HEK293 (cell line): ENCODE measurements around the gene SFSWAP.

Source experiments
- CTCF ChIA-PET: fragments of 350-600 bp; formaldehyde crosslinking; extraction: SDS; loops from one replicate; lab custom pipeline; 2021; ENCODE audit warnings: antibody characterized with exemption; lab: Yijun Ruan, JAX
- POLR2A ChIA-PET: fragments of 300-600 bp; formaldehyde crosslinking; extraction: SDS; loops from one replicate; lab custom pipeline; 2020; ENCODE audit warnings: antibody characterized with exemption, inconsistent platforms; lab: Yijun Ruan, JAX
- H3K27ac ChIP-seq: fragments of 200-500 bp; sonication (Bioruptor generic); 2 replicates; pipeline ENCODE4 v1.5.1; 2014; ENCODE audit warnings: low read depth, low read length, control low read depth, inconsistent platforms; ENCODE audit errors: extremely low read depth
- H3K36me3 ChIP-seq, 2 experiments: fragments of 200-500 bp in 1 of 2; sonication (Bioruptor generic) in 1 of 2; 1 replicate in 1 of 2; 2 replicates in 1 of 2; pipeline ENCODE4 v1.5.1; 2014 to 2017; ENCODE audit warnings: inconsistent platforms in 2 of 2, low read length in 2 of 2; ENCODE audit not compliant: control insufficient read depth in 2 of 2, insufficient read depth in 1 of 2
- H3K4me1 ChIP-seq: fragments of 200-500 bp; sonication (Bioruptor generic); 2 replicates; pipeline ENCODE4 v1.5.1; 2014; ENCODE audit warnings: mild to moderate bottlenecking, low read length, inconsistent platforms; ENCODE audit not compliant: control insufficient read depth, insufficient read depth
- H3K4me3 ChIP-seq: 2 replicates; pipeline ENCODE4 v1.5.1; 2011; ENCODE audit warnings: low read depth, mild to moderate bottlenecking, control low read depth, low read length, moderate library complexity
- H3K9me3 ChIP-seq: fragments of 200-500 bp; sonication (Bioruptor generic); 2 replicates; pipeline ENCODE4 v1.5.1; 2014; ENCODE audit warnings: low read depth, low read length, inconsistent platforms; ENCODE audit not compliant: control insufficient read depth, insufficient read depth
- MYNN ChIP-seq: fragments of 450-650 bp; formaldehyde crosslinking; IDR thresholded peaks from 2 replicates; pipeline ENCODE4 v1.5.1; 2016; ENCODE audit warnings: missing biosample characterization, missing genetic modification characterization, borderline replicate concordance
- OVOL3 ChIP-seq: fragments of 450-650 bp; formaldehyde crosslinking; IDR thresholded peaks from 2 replicates; pipeline ENCODE4 v1.5.1; 2016; ENCODE audit warnings: missing biosample characterization, missing genetic modification characterization
- ZBTB11 ChIP-seq: fragments of 450-650 bp; formaldehyde crosslinking; conservative IDR thresholded peaks from 2 replicates; pipeline ENCODE4 v1.5.1; 2016; ENCODE audit warnings: low read depth, missing biosample characterization, missing genetic modification characterization
- ZFP37 ChIP-seq: fragments of 450-650 bp; formaldehyde crosslinking; IDR thresholded peaks from 2 replicates; pipeline ENCODE4 v1.5.1; 2016; ENCODE audit warnings: missing biosample characterization, missing genetic modification characterization
- ZFP69B ChIP-seq: fragments of 450-650 bp; formaldehyde crosslinking; IDR thresholded peaks from 2 replicates; pipeline ENCODE4 v1.5.1; 2016; ENCODE audit warnings: missing biosample characterization, missing genetic modification characterization
- ZNF223 ChIP-seq: fragments of 450-650 bp; formaldehyde crosslinking; IDR thresholded peaks from 2 replicates; pipeline ENCODE4 v1.5.1; 2016; ENCODE audit warnings: missing biosample characterization, missing genetic modification characterization
- ZNF239 ChIP-seq: fragments of 450-650 bp; formaldehyde crosslinking; IDR thresholded peaks from 2 replicates; pipeline ENCODE4 v1.5.1; 2016; ENCODE audit warnings: missing biosample characterization, missing genetic modification characterization
- ZNF362 ChIP-seq: fragments of 450-650 bp; formaldehyde crosslinking; IDR thresholded peaks from 2 replicates; pipeline ENCODE4 v1.5.1; 2016; ENCODE audit warnings: missing biosample characterization, missing genetic modification characterization
- ZNF48 ChIP-seq: fragments of 450-650 bp; formaldehyde crosslinking; IDR thresholded peaks from 2 replicates; pipeline ENCODE4 v1.5.1; 2016; ENCODE audit warnings: missing biosample characterization, missing genetic modification characterization
- ZNF510 ChIP-seq: fragments of 450-650 bp; formaldehyde crosslinking; IDR thresholded peaks from 2 replicates; pipeline ENCODE4 v1.5.1; 2018; ENCODE audit warnings: mild to moderate bottlenecking, missing genetic modification characterization, missing biosample characterization; ENCODE audit not compliant: insufficient replicate concordance
- ZNF513 ChIP-seq: fragments of 450-650 bp; IDR thresholded peaks from 2 replicates; pipeline ENCODE4 v1.5.1; 2018; ENCODE audit warnings: missing biosample characterization, missing genetic modification characterization
- ZNF596 ChIP-seq: fragments of 450-650 bp; IDR thresholded peaks from 2 replicates; pipeline ENCODE4 v1.5.0; 2018; ENCODE audit warnings: missing biosample characterization, mild to moderate bottlenecking, missing genetic modification characterization, moderate library complexity
- ZNF600 ChIP-seq: fragments of 450-650 bp; formaldehyde crosslinking; IDR thresholded peaks from 2 replicates; pipeline ENCODE4 v1.5.1; 2016; ENCODE audit warnings: missing biosample characterization, missing genetic modification characterization
- ZNF610 ChIP-seq: fragments of 450-650 bp; formaldehyde crosslinking; IDR thresholded peaks from 2 replicates; pipeline ENCODE4 v1.5.1; 2016; ENCODE audit warnings: missing biosample characterization, missing genetic modification characterization, borderline replicate concordance
- ZNF623 ChIP-seq: fragments of 450-650 bp; formaldehyde crosslinking; IDR thresholded peaks from 2 replicates; pipeline ENCODE4 v1.5.1; 2016; ENCODE audit warnings: missing biosample characterization, missing genetic modification characterization
- ZNF629 ChIP-seq: fragments of 450-650 bp; formaldehyde crosslinking; IDR thresholded peaks from 2 replicates; pipeline ENCODE4 v1.5.1; 2017; ENCODE audit warnings: missing biosample characterization, missing genetic modification characterization
- ZNF660 ChIP-seq: fragments of 450-650 bp; IDR thresholded peaks from 2 replicates; pipeline ENCODE4 v1.5.1; 2018; ENCODE audit warnings: missing biosample characterization, mild to moderate bottlenecking, missing genetic modification characterization
- ZNF701 ChIP-seq: fragments of 450-650 bp; formaldehyde crosslinking; IDR thresholded peaks from 2 replicates; pipeline ENCODE4 v1.5.1; 2016; ENCODE audit warnings: missing biosample characterization, missing genetic modification characterization
- ZNF777 ChIP-seq: fragments of 450-650 bp; formaldehyde crosslinking; IDR thresholded peaks from 2 replicates; pipeline ENCODE4 v1.5.1; 2017; ENCODE audit warnings: missing biosample characterization, missing genetic modification characterization, borderline replicate concordance
- ZNF830 ChIP-seq: fragments of 450-650 bp; IDR thresholded peaks from 2 replicates; pipeline ENCODE4 v1.5.0; 2018; ENCODE audit warnings: missing biosample characterization, missing genetic modification characterization, low read depth, mild to moderate bottlenecking, moderate library complexity

SFSWAP gene

GRCh38 chr12:131847456-131847855, 136.6 kb downstream of the SFSWAP start:
- Histone ChIP-seq H3K4me3 (no peak overlapping the region), H3K36me3 (peaks cover 0 to 3% of the 10 kb centered on the region in 2 experiments; a peak in 1 of 3 replicates), H3K4me1 (no peaks in the 10 kb centered on the region), H3K9me3 (no peaks in the 10 kb centered on the region), H3K27ac (no peak overlapping the region)
- ChIA-PET CTCF (interaction anchor here (0.7 kb wide), 1 partner anchor 13 kb away, joined by 5 read pairs; no protein-coding TSS in a partner anchor), POLR2A (no interaction called here)
- TF ChIP-seq ZFP69B (no peak), ZNF223 (tag by site-specific recombination) (no peak), MYNN (no peak), ZNF610 (tag by site-specific recombination) (no peak), ZNF510 (tag by site-specific recombination) (no peak), ZNF777 (tag by site-specific recombination) (no peak), ZNF600 (tag by site-specific recombination) (0 out of 2 replicates have a peak, but pooled peaks have one; percentile 25)

- H3K36me3 ChIP-seq: peaks cover 0 to 3% of the 10 kb centered on the region in 2 experiments; a peak in 1 of 3 replicates
- no peaks in the 10 kb centered on the region for H3K9me3 ChIP-seq
- no peak for TF ChIP-seq ZNF623 (tag by site-specific recombination)
- no peak for TF ChIP-seq ZNF629
- no peak for TF ChIP-seq ZNF660
- no peak for TF ChIP-seq ZBTB11 (tag by site-specific recombination)
- no peak for TF ChIP-seq ZNF362 (tag by site-specific recombination)
- TF ChIP-seq ZNF701 (tag by site-specific recombination): no peak
- no peak for TF ChIP-seq ZNF48 (tag by site-specific recombination)
- TF ChIP-seq ZFP69B: no peak
- no peak for TF ChIP-seq OVOL3
- TF ChIP-seq ZNF513 (tag by site-specific recombination): no peak
- no peak for TF ChIP-seq ZNF596 (tag by site-specific recombination)
- no peak for TF ChIP-seq ZFP37 (tag by site-specific recombination)
- TF ChIP-seq ZNF830 (tag by site-specific recombination): no peak
- no peak for TF ChIP-seq ZNF239
- TF ChIP-seq, all 188 proteins: peak for 0
- Histone ChIP-seq H3K27ac (no peak overlapping the region), H3K4me3 (no peak overlapping the region), H3K4me1 (no peaks in the 10 kb centered on the region)
- ChIA-PET CTCF (no interaction called here), POLR2A (no interaction called here)
These were observed 137.9 kb downstream of the SFSWAP start for GRCh38 chr12:131848753-131849152.
